Measurements from ENCODE around the gene DCP1B.

DCP1B gene

GRCh38 chr12:2034633-2035430 lies 30.6 kb upstream of the DCP1B start:
- peak; percentile 69 for DNase-seq (ENCODE audit: low spot score)
- POLR2A ChIA-PET (ENCODE audit: low non-redundant PET), result no interaction called here
- no peak overlapping the region for H3K27ac ChIP-seq
- CTCF ChIA-PET, result interaction anchor here (0.6 to 1.5 kb wide), 10 partner anchors 15 to 548 kb away, joined by 3 to 7 read pairs (median 3); no protein-coding TSS in a partner anchor
- TF ChIP-seq CTCF (conservative IDR thresholded peaks at IDR 0.05; ENCODE audit: low read depth), result peak; percentile 70

- ChIA-PET POLR2A (ENCODE audit: low non-redundant PET) (no interaction called here), CTCF (no interaction called here)
- no peak for DNase-seq (ENCODE audit: low spot score)
- H3K27ac ChIP-seq, result no peak overlapping the region
- TF ChIP-seq CTCF (conservative IDR thresholded peaks at IDR 0.05; ENCODE audit: low read depth), result no peak
Measured at GRCh38 chr12:2032506-2032905, 28.2 kb upstream of the DCP1B start.

- POLR2A ChIA-PET (ENCODE audit: low non-redundant PET), result no interaction called here
- no peak for TF ChIP-seq CTCF (conservative IDR thresholded peaks at IDR 0.05; ENCODE audit: low read depth)
- DNase-seq (ENCODE audit: low spot score), result no peak
- no peak overlapping the region for H3K27ac ChIP-seq
- CTCF ChIA-PET, result no interaction called here
Measured at GRCh38 chr12:2029851-2030250, 25.6 kb upstream of the DCP1B start.

- ChIA-PET CTCF (interaction anchor here (0.6 kb wide), 1 partner anchor 88 kb away, joined by 3 read pairs; no protein-coding TSS in a partner anchor), POLR2A (ENCODE audit: low non-redundant PET) (no interaction called here)
- DNase-seq (ENCODE audit: low spot score), result no peak
- no peak for TF ChIP-seq CTCF (conservative IDR thresholded peaks at IDR 0.05; ENCODE audit: low read depth)
- no peak overlapping the region for H3K27ac ChIP-seq
Measured at GRCh38 chr12:2027351-2027750, 23.1 kb upstream of the DCP1B start.

GRCh38 chr12:2023365-2023764 lies 19.1 kb upstream of the DCP1B start:
- POLR2A ChIA-PET (ENCODE audit: low non-redundant PET), result no interaction called here

GRCh38 chr12:2020511-2020910 lies 16.3 kb upstream of the DCP1B start:
- no peak for TF ChIP-seq CTCF (conservative IDR thresholded peaks at IDR 0.05; ENCODE audit: low read depth)
- ChIA-PET CTCF (no interaction called here), POLR2A (ENCODE audit: low non-redundant PET) (no interaction called here)
- no peak for DNase-seq (ENCODE audit: low spot score)
- no peak overlapping the region for H3K27ac ChIP-seq

More at GRCh38 chr12:2023365-2023764, 19.1 kb upstream of the DCP1B start:
- CTCF ChIA-PET, result no interaction called here
- peak; percentile 4 for DNase-seq (ENCODE audit: low spot score)
- no peak overlapping the region for H3K27ac ChIP-seq
- TF ChIP-seq CTCF (conservative IDR thresholded peaks at IDR 0.05; ENCODE audit: low read depth), result no peak
